Subcutaneous adipose tissue (tissue), 4 donors: Measurements from ENCODE around the gene TMC7. TPM values are rescaled to one million over a fixed set of nuclear protein-coding genes. Genes with fewer than 3 reads are reported as not detected.

Experiments
- CTCF ChIP-seq: fragments of 450-650 bp; IDR thresholded peaks from one replicate; pipeline ENCODE4 v1.5.1; 2016; ENCODE audit warnings: low read depth, mild to moderate bottlenecking, control low read depth, antibody characterized with exemption, moderate library complexity
- total RNA-seq, 4 donors: library from RNA; depleted of rRNA; stranded (reverse); fragments of >200 nt; gene quantifications; one replicate each; pipeline ENCODE4 v1.1.0, GENCODE V29; 2016

The TMC7 gene
- total RNA-seq, 4 donors from 2014 or later = 0.44 to 4.3 (median 2.0) TPM

GRCh38 chr16:19001788-19002187 lies 18.1 kb downstream of the TMC7 start:
- no peak for TF ChIP-seq CTCF

- no peak for TF ChIP-seq CTCF
Measured at GRCh38 chr16:19003935-19004334, 20.2 kb downstream of the TMC7 start.

- TF ChIP-seq CTCF = no peak
Measured at GRCh38 chr16:19005561-19006445, 22.1 kb downstream of the TMC7 start.

- no peak for TF ChIP-seq CTCF
Measured at GRCh38 chr16:19006446-19007315, 22.9 kb downstream of the TMC7 start.

- TF ChIP-seq CTCF = no peak
Measured at GRCh38 chr16:19008245-19009169, 24.8 kb downstream of the TMC7 start.

GRCh38 chr16:19011169-19011731 lies 27.5 kb downstream of the TMC7 start:
- no peak for TF ChIP-seq CTCF
